SK-N-MC (cell line): ENCODE data around the gene DET1.
"Not testable (repeated sequence)": the region's sequence is repeated elsewhere in the genome, so short reads cannot be mapped to it uniquely, and the experiment has no call there.

Source experiments
- EZH2 ChIP-seq: fragments of 200-600 bp; sonication (generic); IDR thresholded peaks from one replicate; pipeline ENCODE4 v1.6.1; 2017; ENCODE audit warnings: antibody characterized with exemption
- FOXP2 ChIP-seq: optimal IDR thresholded peaks from 2 replicates; pipeline ENCODE3; 2011; ENCODE audit warnings: mild to moderate bottlenecking, moderate library complexity; ENCODE audit not compliant: insufficient read depth; ENCODE audit errors: extremely low read length, control extremely low read depth
- POLR2AphosphoS5 ChIP-seq: IDR thresholded peaks from 2 replicates; pipeline ENCODE4 v1.6.1; 2012; ENCODE audit warnings: mild to moderate bottlenecking, low read depth, low read length, borderline replicate concordance

- TF ChIP-seq FOXP2, POLR2AphosphoS5, EZH2: not testable (repeated sequence)
Measured at GRCh38 chr15:88558026-88558425, 11.5 kb upstream of the DET1 start.
